Trophoblast cell (in vitro differentiated cells and primary cell): ENCODE results near the gene MYO18B.

Experiments used
- DNase-seq, 2 donors: peaks; one replicate each; pipeline ENCODE4 v3.0.0-alpha.2; 2016
- H2AFZ ChIP-seq: 2 replicates; pipeline ENCODE4 v1.6.1; 2013; ENCODE audit warnings: low read length, moderate library complexity, mild to moderate bottlenecking; ENCODE audit not compliant: insufficient read depth, poor library complexity
- H2AK5ac ChIP-seq: 2 replicates; pipeline ENCODE4 v1.6.1; 2013; ENCODE audit warnings: mild to moderate bottlenecking, low read length
- H2BK120ac ChIP-seq: 2 replicates; pipeline ENCODE4 v1.6.1; 2013; ENCODE audit warnings: low read length, mild to moderate bottlenecking, moderate library complexity; ENCODE audit not compliant: insufficient read depth, poor library complexity
- H2BK12ac ChIP-seq: 2 replicates; pipeline ENCODE4 v1.6.1; 2013; ENCODE audit warnings: mild to moderate bottlenecking, low read length, moderate library complexity
- H2BK5ac ChIP-seq: 2 replicates; pipeline ENCODE4 v1.6.1; 2013; ENCODE audit warnings: low read length, low read depth, moderate library complexity, mild to moderate bottlenecking; ENCODE audit not compliant: poor library complexity
- H3K14ac ChIP-seq: 2 replicates; pipeline ENCODE4 v1.6.1; 2013; ENCODE audit warnings: mild to moderate bottlenecking, low read length
- H3K18ac ChIP-seq: 2 replicates; pipeline ENCODE4 v1.6.1; 2013; ENCODE audit warnings: mild to moderate bottlenecking, low read length
- H3K23ac ChIP-seq: 2 replicates; pipeline ENCODE4 v1.6.1; 2013; ENCODE audit warnings: low read length
- H3K27ac ChIP-seq: 2 replicates; pipeline ENCODE4 v1.5.1; 2013; ENCODE audit warnings: low read depth, mild to moderate bottlenecking, inconsistent platforms, low read length, moderate library complexity
- H3K27me3 ChIP-seq: 2 replicates; pipeline ENCODE4 v1.6.1; 2013; ENCODE audit warnings: inconsistent platforms, mild to moderate bottlenecking, low read length, moderate library complexity; ENCODE audit not compliant: insufficient read depth
- H3K36me3 ChIP-seq, 2 experiments: 1 replicate in 1 of 2; 2 replicates in 1 of 2; pipeline ENCODE4 v1.6.1; 2013; ENCODE audit warnings: low read length in 2 of 2, mild to moderate bottlenecking in 2 of 2, moderate library complexity in 1 of 2; ENCODE audit not compliant: insufficient read depth in 2 of 2, control insufficient read depth in 1 of 2
- H3K4ac ChIP-seq: 2 replicates; pipeline ENCODE4 v1.6.1; 2013; ENCODE audit warnings: low read depth, mild to moderate bottlenecking, low read length, moderate library complexity
- H3K4me1 ChIP-seq, 2 experiments: 1 replicate in 1 of 2; 2 replicates in 1 of 2; pipeline ENCODE4 v1.6.1; 2013; ENCODE audit warnings: low read length in 2 of 2, mild to moderate bottlenecking in 2 of 2, moderate library complexity in 1 of 2; ENCODE audit not compliant: insufficient read depth in 2 of 2, control insufficient read depth in 1 of 2
- H3K4me2 ChIP-seq: 2 replicates; pipeline ENCODE4 v1.6.1; 2013; ENCODE audit warnings: inconsistent platforms, mild to moderate bottlenecking, low read length, moderate library complexity
- H3K4me3 ChIP-seq: 2 replicates; pipeline ENCODE4 v1.5.1; 2013; ENCODE audit warnings: mild to moderate bottlenecking, low read depth, low read length, inconsistent platforms
- H3K79me1 ChIP-seq: one replicate; pipeline ENCODE4 v1.6.1; 2013; ENCODE audit warnings: low read length
- H3K79me2 ChIP-seq: 2 replicates; pipeline ENCODE4 v1.6.1; 2013; ENCODE audit warnings: low read length, mild to moderate bottlenecking; ENCODE audit not compliant: control insufficient read depth, insufficient read depth, poor library complexity
- H3K9ac ChIP-seq: 2 replicates; pipeline ENCODE4 v1.6.1; 2013; ENCODE audit warnings: mild to moderate bottlenecking, low read length
- H3K9me3 ChIP-seq: 2 replicates; pipeline ENCODE4 v1.6.1; 2013; ENCODE audit warnings: low read depth, mild to moderate bottlenecking, control low read depth, inconsistent platforms, low read length; ENCODE audit not compliant: insufficient read depth
- H4K12ac ChIP-seq: 2 replicates; pipeline ENCODE4 v1.6.1; 2013; ENCODE audit warnings: low read depth, mild to moderate bottlenecking, low read length, moderate library complexity
- H4K8ac ChIP-seq: 2 replicates; pipeline ENCODE4 v1.6.1; 2013; ENCODE audit warnings: low read depth, mild to moderate bottlenecking, low read length, moderate library complexity
- H4K91ac ChIP-seq: one replicate; pipeline ENCODE4 v1.6.1; 2013; ENCODE audit warnings: low read depth, mild to moderate bottlenecking, low read length, moderate library complexity
- WGBS: extraction: QIAGEN DNeasy Blood & Tissue Kit; methylation state at CpG from one replicate; pipeline ENCODE4 v1.1.7; 2013; ENCODE audit warnings: missing lambda C conversion rate; ENCODE audit not compliant: insufficient read length, insufficient coverage; ENCODE audit errors: extremely low coverage; 5-methylcytosine and 5-hydroxymethylcytosine counted together

MYO18B gene

GRCh38 chr22:25728071-25728470 lies 13.9 kb upstream of the MYO18B start:
- H3K27ac ChIP-seq, result no peak overlapping the region
- peaks cover 0 to 1% of the 10 kb centered on the region in 2 experiments for H3K36me3 ChIP-seq
- WGBS, result no CpG with 5 or more reads among the region's 7 CpGs
- H3K4ac ChIP-seq, result no peak overlapping the region
- H3K23ac ChIP-seq, result no peak overlapping the region
- no peak overlapping the region for H3K4me2 ChIP-seq
- peaks cover 0 to 2% of the 10 kb centered on the region in 2 experiments for H3K4me1 ChIP-seq
- no peak overlapping the region for H2AK5ac ChIP-seq
- H3K18ac ChIP-seq, result no peak overlapping the region
- no peak overlapping the region for H2BK5ac ChIP-seq
- H3K79me2 ChIP-seq, result no peaks in the 10 kb centered on the region
- no peak overlapping the region for H2BK12ac ChIP-seq
- no peak overlapping the region for H2BK120ac ChIP-seq
- H2AFZ ChIP-seq, result no peak overlapping the region
- no peak for DNase-seq
- H3K14ac ChIP-seq, result no peak overlapping the region
- H3K9ac ChIP-seq, result no peak overlapping the region
- H4K91ac ChIP-seq, result no peak overlapping the region
- H3K4me3 ChIP-seq, result no peak overlapping the region
- no peaks in the 10 kb centered on the region for H3K9me3 ChIP-seq
- H3K27me3 ChIP-seq, result no peaks in the 10 kb centered on the region
- H4K8ac ChIP-seq, result no peak overlapping the region
- no peak overlapping the region for H4K12ac ChIP-seq
- no peaks in the 10 kb centered on the region for H3K79me1 ChIP-seq

GRCh38 chr22:25729016-25729995 lies 12.7 kb upstream of the MYO18B start:
- no peak overlapping the region for H3K9ac ChIP-seq
- no peak overlapping the region for H3K4me2 ChIP-seq
- H2AK5ac ChIP-seq, result no peak overlapping the region
- H3K23ac ChIP-seq, result no peak overlapping the region
- H3K4me1 ChIP-seq, result no peaks in the 10 kb centered on the region
- no peak overlapping the region for H3K14ac ChIP-seq
- H2BK120ac ChIP-seq, result no peak overlapping the region
- H3K36me3 ChIP-seq, result peaks cover 0 to 1% of the 10 kb centered on the region in 2 experiments
- H4K91ac ChIP-seq, result no peak overlapping the region
- no CpG with 5 or more reads among the region's 19 CpGs for WGBS
- H3K18ac ChIP-seq, result no peak overlapping the region
- no peak overlapping the region for H2AFZ ChIP-seq
- no peak overlapping the region for H2BK5ac ChIP-seq
- H3K27ac ChIP-seq, result no peak overlapping the region
- no peaks in the 10 kb centered on the region for H3K79me2 ChIP-seq
- H3K9me3 ChIP-seq, result no peaks in the 10 kb centered on the region
- no peaks in the 10 kb centered on the region for H3K79me1 ChIP-seq
- H2BK12ac ChIP-seq, result no peak overlapping the region
- H4K8ac ChIP-seq, result no peak overlapping the region
- DNase-seq, result no peak
- H4K12ac ChIP-seq, result no peak overlapping the region
- H3K4me3 ChIP-seq, result no peak overlapping the region
- no peak overlapping the region for H3K4ac ChIP-seq
- H3K27me3 ChIP-seq, result no peaks in the 10 kb centered on the region

GRCh38 chr22:25735650-25736049 lies 6.3 kb upstream of the MYO18B start:
- Histone ChIP-seq H4K91ac (no peak overlapping the region), H3K4me3 (no peak overlapping the region), H4K12ac (no peak overlapping the region), H3K18ac (no peak overlapping the region), H3K14ac (no peak overlapping the region), H3K23ac (no peak overlapping the region), H2BK12ac (no peak overlapping the region), H3K4ac (no peak overlapping the region), H3K79me2 (no peaks in the 10 kb centered on the region), H3K27me3 (no peaks in the 10 kb centered on the region), H3K4me2 (no peak overlapping the region), H3K4me1 (no peaks in the 10 kb centered on the region), H3K36me3 (no peaks in the 10 kb centered on the region), H2BK120ac (no peak overlapping the region), H2BK5ac (no peak overlapping the region), H3K27ac (no peak overlapping the region), H2AFZ (no peak overlapping the region), H3K79me1 (no peaks in the 10 kb centered on the region), H4K8ac (no peak overlapping the region), H2AK5ac (no peak overlapping the region), H3K9ac (no peak overlapping the region), H3K9me3 (no peaks in the 10 kb centered on the region)
- DNase-seq, result no peak
- WGBS, result no CpG with 5 or more reads among the region's 2 CpGs

- H2AFZ ChIP-seq, result no peak overlapping the region
- H2BK5ac ChIP-seq, result no peak overlapping the region
- no peak overlapping the region for H3K4me2 ChIP-seq
- no peaks in the 10 kb centered on the region for H3K27me3 ChIP-seq
- H3K79me1 ChIP-seq, result no peaks in the 10 kb centered on the region
- no peaks in the 10 kb centered on the region for H3K79me2 ChIP-seq
- H3K18ac ChIP-seq, result no peak overlapping the region
- H3K4me1 ChIP-seq, result peaks cover 0 to under 1% of the 10 kb centered on the region in 2 experiments
- no peak overlapping the region for H2BK120ac ChIP-seq
- H4K8ac ChIP-seq, result no peak overlapping the region
- H3K36me3 ChIP-seq, result no peaks in the 10 kb centered on the region
- no peak overlapping the region for H3K27ac ChIP-seq
- no CpG with 5 or more reads among the region's 9 CpGs for WGBS
- no peak overlapping the region for H3K4me3 ChIP-seq
- no peak overlapping the region for H3K4ac ChIP-seq
- H3K9me3 ChIP-seq, result no peaks in the 10 kb centered on the region
- H3K14ac ChIP-seq, result no peak overlapping the region
- DNase-seq, result no peak
- H4K12ac ChIP-seq, result no peak overlapping the region
- no peak overlapping the region for H2BK12ac ChIP-seq
- no peak overlapping the region for H3K23ac ChIP-seq
- H3K9ac ChIP-seq, result no peak overlapping the region
- H4K91ac ChIP-seq, result no peak overlapping the region
- H2AK5ac ChIP-seq, result no peak overlapping the region
These were observed 5.5 kb upstream of the MYO18B start for GRCh38 chr22:25736378-25737011.
